GM21528 (cell line): ENCODE data around the gene THRB.
A peak's percentile ranks its signal among the peaks of the same experiment; 100 is the strongest.

Source experiments
- ATAC-seq: cut with Tn5 transposase; IDR thresholded peaks from one replicate; pipeline ENCODE4 v1.9.1; 2021; ENCODE audit warnings: mild to moderate bottlenecking, moderate library complexity; ENCODE audit not compliant: unreplicated experiment, low FRiP score

The THRB gene

DNA sequence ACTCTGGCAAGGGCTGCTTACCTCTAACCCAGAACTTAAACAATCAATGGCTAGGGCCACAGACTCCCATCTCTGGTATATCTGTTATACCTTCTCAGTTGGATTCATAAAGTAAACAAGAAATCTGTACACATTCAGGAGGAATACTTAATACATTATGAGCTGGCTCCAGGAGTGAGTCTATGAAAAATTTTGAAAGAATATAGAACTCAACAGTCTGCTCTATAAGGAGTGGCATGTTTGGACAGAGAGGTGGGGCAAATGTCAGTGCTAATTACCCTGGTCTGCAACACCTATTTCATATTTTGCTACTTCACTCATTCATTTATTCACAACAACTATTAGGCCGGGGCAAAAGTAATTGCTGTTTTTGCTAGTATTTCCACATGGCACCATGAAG is 245.1 kb downstream of the THRB start:
- ATAC-seq = no peak

DNA sequence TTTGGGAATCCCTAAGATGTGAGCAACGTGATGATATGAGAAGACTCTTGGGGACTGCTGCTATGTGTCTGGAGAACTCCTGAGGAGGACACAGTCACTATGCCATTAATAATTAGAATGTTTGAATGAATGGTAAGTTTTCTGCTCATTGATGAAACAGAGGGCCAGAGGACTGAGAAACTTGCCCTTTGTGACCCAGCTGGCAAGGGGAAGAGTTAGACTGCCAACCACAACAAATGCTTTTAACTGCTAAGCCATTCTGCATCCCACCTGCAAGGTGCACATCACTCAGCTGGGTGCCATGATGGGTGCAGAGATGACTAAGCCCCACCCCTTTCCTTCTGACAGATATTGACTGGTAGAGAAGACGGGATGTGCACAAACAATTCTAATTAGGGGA is 249.6 kb downstream of the THRB start:
- no peak for ATAC-seq

DNA sequence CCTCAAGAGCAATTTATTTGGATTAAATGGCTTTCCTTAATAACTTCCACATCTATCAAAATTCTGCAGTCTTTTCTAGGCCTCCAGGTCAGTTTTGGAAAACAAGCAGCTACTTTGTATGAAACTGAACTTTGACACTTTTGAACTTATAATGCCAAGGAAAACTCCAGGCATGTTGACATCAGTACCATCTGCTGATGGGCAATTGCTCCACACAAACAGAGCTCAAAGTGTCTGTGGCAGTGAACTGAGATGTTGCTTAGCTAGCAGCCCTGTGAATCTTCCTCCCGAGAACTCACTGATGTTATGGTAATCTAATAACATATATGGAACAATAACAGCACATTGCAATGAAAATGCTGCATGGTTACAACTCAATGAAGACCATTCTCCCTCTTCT is 250.2 kb downstream of the THRB start:
- ATAC-seq = no peak

DNA sequence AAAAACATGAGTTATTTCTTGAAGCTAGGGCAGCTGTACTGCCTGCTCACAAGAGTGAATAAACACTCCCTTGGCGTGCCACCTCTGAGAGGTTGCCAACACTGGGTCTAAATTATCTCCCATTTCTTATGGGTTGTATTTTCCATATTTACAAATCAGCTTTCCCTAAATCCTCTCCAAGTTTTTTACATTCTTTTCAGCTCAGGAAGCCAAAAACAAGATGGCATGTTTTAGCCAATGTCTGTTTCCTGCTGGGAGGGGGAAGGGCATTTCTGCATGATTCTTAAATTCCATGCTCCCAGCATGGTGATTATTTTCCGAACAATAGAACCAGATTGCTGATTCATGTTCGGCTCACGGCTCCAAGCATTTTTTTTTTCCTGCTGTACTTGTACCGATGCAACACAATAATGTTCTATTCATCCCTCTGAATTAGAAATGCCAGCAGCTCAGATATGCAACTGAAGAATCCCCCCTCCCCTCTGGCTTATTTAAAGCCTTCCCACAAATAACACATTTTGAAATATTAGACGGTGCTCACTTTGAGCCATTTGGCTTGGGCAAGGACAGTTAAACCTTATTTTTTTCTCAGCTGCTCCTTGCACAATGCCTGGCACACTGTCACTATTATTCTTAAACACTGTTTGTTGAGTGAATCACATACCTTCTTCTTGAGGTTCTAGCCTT is 252.5 kb downstream of the THRB start:
- ATAC-seq = no peak

DNA sequence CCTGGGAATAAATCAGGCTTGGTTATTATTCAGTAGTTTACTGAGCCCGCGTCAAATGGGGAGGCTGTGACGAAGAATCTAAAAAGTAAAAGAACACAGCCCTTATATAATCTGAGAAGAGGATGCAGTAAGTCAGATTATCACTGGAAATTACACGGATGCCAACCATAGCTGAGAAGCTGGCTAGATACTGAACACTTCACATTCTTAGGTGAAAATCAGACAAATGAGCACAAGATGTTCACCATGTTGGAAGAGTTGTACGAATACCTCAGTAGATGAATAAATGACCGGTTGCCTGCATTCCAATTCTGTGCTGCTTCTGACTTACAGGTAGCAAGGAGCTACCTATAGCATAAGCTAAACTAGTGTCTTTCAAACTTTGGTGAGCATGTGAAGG is 254.3 kb downstream of the THRB start:
- ATAC-seq = no peak

DNA sequence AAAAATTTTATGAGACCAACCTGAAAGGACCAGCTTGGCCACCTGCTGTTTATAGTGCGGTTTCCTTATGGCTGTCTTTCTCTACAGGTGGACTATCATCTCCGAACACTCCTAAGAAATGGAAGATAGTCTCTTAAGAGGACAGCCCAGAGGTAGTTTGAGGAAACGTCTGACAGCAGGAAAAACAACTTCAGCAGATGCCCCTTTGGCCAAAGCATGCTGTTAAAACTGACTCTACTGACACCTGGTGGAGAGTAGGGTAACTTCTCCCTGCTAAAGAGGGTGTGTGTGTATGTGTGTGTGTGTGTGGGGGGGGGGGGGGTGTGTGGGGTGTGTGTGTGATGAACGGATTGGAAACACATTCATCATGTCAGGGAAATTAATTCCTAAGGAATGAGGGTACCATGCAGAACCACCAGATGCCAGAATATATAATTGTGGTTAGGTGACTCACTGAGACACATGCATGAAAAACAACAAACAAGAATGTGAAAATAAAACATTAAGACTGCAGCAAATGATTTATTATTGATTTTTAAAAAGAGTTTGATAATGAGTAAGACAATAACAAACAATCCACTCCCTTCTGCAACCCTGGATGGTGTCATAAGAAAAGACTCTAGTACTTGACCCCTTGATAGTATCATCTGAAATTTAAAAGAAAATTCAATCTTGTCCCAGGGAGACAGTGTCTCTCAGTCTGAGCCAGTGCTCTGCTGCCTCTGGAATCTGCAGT is 256.5 kb downstream of the THRB start:
- peak; percentile 84 for ATAC-seq

DNA sequence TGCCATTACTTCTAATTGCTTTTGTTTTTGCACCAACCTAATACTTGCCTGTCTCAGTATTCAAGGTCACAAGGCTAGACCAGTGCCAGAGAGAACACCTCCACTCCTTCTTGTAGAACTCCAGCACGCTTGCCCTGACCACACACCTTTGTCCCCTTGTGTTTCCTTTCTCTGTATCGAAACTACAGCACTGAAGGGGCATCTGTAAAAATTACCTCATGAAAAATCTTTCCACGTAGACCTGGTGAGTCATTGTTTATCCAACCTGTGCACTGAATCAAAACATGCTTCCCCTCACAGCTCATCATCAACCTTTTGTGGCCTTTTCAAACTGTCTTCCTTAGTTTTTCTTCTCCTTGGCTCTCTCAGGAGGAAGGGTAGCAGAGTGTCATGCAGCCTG is 259.5 kb downstream of the THRB start:
- no peak for ATAC-seq

DNA sequence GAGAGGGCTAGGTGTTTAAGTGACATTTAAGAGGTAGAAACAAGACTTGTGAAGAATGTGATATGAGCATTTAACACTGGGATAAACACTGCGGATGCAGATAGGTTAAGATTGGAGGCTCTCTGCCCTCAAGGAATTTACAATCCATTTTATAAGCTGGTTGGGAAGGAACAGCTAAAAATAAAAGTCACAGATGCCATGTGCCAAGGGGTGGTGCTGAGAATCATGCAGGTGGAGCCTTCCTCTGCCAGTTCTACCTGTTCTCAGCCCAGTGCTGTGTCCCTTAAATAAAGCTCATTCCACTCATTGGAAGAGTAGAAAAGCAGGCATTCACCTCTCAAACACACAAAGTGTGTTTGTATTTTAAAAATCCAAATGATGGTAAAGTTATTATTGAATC is 261.9 kb downstream of the THRB start:
- ATAC-seq = no peak

DNA sequence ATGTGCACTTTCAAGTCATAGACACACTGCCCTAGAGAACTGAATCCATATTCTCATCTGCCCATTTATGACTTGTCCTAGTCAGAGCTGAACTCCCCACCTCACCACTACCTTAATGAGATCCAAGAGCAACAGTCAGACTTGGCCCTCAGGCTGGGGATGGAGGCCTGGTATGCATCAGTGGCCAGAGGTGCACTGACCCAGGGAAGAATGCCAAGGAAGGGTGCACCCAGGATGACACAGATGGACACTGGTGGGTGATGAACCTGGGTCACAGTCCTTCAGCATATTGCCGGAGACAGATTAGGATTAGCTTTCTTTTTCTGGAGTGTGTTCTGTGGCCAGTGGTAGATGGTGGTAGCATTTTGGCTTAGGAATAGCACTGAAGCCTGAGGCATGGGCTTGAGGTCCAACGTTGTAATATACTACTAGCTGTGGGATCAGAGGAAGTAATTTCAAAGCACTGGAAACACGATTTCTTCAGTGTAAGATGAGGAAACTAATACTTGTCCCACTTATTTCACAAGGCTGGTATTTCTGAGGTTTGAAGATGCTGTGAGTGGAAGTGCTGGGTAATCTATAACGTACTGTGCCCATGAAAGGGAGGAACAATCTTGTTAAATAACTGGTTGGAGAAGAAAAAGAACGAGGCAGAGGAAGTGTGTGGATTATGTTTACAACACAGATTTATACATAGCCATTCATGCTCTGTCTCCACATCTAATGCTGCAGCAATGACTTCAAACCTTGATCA is 265.0 kb downstream of the THRB start:
- ATAC-seq = no peak

DNA sequence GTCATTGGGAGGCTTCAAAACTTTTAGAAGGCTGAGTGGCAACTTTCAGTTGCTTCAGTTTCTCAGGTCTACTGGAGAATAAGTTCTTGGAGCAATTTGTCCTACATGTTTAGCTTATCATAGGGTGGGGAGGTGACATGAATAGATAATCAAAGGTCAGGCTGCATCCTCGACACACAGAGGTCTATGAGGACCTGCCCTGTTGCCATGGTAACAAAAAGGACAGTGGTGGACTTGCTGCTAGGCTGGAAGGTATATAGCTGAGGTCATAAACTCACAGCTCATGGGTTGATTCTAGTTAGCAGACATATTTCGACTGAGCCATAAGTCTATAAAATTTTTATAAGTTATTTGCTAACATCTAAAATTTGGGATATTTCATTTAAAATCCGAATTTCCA is 267.0 kb downstream of the THRB start:
- no peak for ATAC-seq

DNA sequence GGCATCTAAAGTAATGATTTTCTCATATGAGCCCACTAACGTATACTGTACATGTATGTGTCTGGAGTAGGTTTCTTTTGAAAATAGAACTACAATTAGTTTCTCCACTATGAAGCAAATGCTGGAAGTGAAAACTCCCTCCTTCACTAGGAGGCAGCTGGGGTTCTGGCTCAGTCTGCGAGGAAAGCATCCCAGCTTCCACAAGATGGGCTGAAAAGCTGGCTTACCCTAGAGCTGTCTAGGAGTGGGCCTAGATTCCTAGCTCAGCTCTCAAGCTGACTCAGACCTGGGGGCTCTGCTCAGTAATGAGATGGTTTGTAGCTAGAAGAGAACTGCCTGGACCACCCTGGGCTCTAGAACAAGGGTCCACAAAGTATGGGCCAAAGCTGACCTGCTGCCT is 268.3 kb downstream of the THRB start:
- ATAC-seq = no peak

DNA sequence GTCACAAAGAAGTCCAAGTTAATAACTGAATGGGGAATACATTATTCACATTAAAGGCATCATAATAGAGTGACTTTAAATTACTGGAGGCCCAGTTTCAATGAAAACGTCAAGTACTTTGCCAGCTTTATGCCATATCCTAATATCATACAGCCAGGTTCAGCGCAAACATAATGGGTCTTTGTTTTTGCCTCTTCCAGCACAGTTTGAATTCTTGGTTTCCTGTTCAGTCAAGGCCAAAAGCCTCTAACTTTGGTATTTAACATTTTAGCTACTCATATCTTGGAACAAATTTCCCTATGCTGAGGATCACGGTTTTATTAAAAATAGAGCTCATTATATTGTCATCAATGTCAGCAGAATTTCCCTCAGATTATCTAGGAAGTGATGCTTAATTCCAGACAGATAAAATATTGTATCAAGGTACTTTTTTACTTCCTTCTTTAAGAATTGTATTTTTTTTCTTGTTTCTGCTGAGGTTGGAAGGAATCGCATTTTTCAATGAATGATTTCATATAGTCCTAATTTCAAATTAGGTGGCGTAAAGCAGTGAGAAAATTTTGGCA is 269.2 kb downstream of the THRB start:
- ATAC-seq = no peak

DNA sequence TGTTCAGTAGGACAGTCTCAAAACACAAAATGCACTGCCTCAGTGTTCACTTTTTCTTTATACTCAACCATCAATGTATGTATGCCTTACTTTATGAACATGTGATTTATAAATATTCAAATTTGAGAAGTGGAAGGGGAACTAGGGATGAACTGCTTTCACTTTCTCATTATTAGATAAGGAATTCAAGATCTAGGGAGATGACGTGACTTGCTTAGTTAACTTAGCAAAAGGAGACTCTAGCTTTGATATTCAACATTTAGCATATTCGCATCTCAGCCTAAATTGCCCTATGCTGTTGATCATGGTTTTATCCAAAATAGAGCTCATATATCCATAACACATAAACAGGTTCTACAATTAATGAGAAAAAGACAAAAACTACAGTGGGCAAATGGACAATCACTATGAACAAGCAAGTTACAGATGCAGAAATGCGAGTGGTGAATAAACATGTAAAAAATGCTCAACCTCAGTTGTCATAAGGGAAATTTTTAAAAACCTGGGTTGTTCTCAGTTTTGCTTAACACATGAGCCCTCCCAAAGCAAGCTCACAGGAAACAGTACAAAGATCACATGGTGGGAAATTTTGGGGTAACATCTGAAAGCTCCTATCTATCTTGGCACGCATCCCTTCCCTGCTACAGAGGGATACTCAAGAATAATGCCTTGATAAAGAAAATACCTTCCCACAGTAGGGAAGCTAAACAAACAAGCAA is 269.8 kb downstream of the THRB start:
- no peak for ATAC-seq

DNA sequence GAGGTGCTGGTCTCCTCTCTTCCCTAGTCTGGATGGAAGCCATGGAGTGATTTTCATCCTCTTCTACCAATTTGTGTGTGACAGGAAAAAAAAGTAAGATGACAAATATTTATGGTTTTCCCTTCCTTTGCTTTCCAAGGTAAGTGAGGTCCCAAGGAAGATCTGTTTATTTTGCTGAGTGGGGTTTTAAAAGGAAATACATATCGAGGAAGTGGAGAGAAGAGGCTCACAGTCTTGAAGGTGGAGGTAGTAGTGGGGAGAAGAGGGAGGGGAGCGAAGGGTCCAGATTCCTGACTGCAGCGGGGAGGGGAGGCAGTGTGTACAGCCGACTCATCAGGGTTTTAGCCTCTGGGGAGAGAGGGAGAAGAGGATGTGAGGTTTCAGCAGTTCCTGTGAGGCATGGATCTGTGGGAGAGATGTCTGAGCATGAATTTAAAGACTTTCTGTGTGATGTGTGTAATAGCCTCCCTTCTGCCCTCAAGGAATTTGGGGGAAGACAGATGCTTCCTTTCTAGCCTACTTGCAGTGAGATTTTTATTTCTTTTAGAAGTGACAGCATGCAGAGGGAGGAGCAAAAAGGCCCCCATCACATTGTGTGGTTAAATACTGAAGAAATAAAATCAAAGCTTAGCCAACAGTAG is 272.4 kb downstream of the THRB start:
- no peak for ATAC-seq

DNA sequence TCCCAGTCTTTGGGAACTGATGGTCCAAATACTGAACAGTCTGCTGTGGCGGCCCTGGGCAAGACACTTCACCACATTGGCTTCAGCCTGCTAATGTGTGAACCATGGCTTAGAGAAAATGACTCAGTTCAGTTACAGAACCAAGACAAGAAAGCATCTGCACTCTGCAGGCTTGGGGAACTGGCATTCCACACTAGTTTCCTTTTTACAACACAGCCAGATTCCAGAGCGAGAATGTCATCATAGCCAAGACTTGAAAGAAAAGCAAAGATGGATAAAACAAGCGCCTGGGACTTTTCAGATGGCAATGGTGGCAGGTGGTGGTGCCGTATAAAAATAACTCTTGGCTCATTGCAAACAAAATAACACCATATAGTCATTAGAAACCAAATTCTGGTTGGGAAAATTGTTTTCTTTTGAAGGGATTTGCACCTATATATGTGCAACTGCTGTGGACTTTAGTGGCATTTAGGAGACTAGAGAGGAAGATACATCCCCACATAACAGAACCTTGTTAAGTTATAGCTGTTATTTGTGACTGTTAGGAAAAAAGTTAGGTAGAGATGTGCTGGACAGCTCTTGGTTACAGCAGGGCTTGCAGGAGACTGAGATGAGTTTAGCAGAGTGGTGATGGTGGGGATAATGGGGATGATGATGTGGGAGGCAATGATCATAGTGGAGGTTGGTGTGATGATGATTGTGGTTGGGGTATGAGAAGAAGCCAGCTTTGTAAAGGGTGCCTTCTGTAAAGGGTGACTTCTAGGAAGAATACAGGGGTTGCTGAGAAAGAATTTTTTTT is 273.6 kb downstream of the THRB start:
- no peak for ATAC-seq

DNA sequence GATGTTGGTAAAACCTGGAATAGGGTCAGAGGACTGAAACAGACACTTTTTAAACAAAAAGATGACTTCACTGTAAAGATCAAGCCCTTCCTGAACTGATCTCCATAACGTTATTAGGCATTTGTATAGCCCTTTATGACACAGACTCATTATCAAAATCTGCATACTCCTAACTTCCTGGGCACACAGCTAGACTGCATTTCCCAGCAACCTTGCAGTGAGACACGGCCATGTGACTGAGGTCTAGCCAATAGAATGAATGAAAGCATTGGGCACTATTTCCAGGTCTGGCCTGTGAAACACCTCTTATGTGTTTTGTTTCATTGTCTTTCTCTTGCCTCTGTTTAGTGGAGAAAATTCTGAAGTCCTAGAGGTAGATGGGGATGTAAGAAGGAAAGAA is 279.1 kb downstream of the THRB start:
- no peak for ATAC-seq

DNA sequence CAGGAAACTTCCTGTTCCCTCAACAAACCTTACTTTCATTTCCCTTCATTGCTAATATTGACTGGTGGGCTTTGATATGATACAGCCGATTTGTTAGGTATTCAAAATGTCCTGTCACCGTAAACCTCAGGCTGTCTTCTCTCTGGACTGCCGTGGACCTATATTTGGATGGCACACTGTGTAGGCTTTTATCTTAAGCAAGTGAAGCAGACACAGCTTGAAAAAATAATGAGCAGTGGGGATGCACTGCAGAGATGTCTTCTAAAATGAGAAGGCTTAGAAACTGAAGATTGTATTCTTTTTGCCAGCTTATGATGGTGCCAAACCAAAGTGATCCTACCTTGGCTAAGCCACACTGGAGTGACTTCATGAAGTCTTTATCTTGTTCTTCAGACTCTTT is 283.3 kb downstream of the THRB start:
- ATAC-seq = no peak

DNA sequence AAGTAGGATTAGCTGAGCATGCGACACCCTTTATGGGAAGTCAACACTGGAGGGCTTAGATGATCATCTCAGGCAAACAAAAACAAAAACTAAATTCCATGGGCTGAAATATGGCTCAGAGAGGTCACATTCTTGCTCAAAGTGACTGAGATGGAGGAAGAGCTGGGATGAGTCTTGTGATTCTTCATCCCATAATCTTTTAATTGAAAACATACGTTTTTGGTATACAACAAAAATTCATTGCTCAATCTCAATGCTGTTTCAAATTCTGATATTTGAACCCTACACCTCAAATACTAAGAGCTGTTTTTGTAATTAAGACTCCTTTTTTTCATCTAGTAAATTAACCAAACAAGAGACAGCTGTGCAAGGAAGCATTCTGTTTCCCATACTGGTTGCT is 292.6 kb downstream of the THRB start:
- no peak for ATAC-seq

DNA sequence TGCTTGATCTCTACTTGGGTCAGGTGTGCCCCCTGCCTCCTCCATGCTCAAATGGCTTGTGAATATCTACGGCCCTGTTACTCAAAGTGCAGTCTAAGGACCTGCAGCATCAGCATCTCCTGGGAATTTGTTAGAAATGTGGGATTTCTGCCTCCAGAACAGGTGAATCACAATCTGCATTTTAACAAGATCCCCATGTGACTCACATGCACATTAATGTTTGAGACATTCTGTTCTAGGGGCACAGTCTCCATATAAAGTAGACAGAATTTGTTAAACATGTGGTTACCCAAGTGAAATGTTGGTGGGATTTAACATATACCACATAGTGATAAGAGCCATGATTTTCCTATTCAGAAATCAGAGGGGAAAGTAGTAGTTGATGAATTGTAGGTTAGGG is 293.3 kb downstream of the THRB start:
- no peak for ATAC-seq
